ENCODE results near the gene GJB1.

Gene GJB1

GRCh38 chrX:71184092-71184491 lies 38.9 kb upstream of the GJB1 start:
- H3K4me2 ChIP-seq (ENCODE audit: low read length), result no peak overlapping the region
- no peaks in the 10 kb centered on the region for H3K9me3 ChIP-seq (replicated peaks; ENCODE audit: low read length)

GRCh38 chrX:71184803-71185495 lies 38.1 kb upstream of the GJB1 start:
- Histone ChIP-seq H3K4me2 (ENCODE audit: low read length) (no peak overlapping the region), H3K9ac (ENCODE audit: low read depth, low read length) (no peak overlapping the region), H3K4me1 (ENCODE audit: control insufficient read depth, insufficient read depth, low read length) (no peaks in the 10 kb centered on the region), H3K27me3 (ENCODE audit: control insufficient read depth, insufficient read depth, low read length) (no peaks in the 10 kb centered on the region), H3K4me3 (ENCODE audit: low read length) (no peak overlapping the region), H3K9me3 (replicated peaks; ENCODE audit: low read length) (no peaks in the 10 kb centered on the region), H3K36me3 (ENCODE audit: insufficient read depth, low read length) (no peaks in the 10 kb centered on the region)

More at GRCh38 chrX:71184092-71184491, 38.9 kb upstream of the GJB1 start:
- H3K27me3 ChIP-seq (ENCODE audit: control insufficient read depth, insufficient read depth, low read length), result no peaks in the 10 kb centered on the region
- H3K4me1 ChIP-seq (ENCODE audit: control insufficient read depth, insufficient read depth, low read length), result no peaks in the 10 kb centered on the region
- H3K4me3 ChIP-seq (ENCODE audit: low read length), result no peak overlapping the region
- H3K36me3 ChIP-seq (ENCODE audit: insufficient read depth, low read length), result no peaks in the 10 kb centered on the region
- no peak overlapping the region for H3K9ac ChIP-seq (ENCODE audit: low read depth, low read length)

- Histone ChIP-seq H3K27me3 (ENCODE audit: control insufficient read depth, insufficient read depth, low read length) (no peaks in the 10 kb centered on the region), H3K4me2 (ENCODE audit: low read length) (no peak overlapping the region), H3K4me1 (ENCODE audit: control insufficient read depth, insufficient read depth, low read length) (no peaks in the 10 kb centered on the region), H3K4me3 (ENCODE audit: low read length) (no peak overlapping the region), H3K36me3 (ENCODE audit: insufficient read depth, low read length) (no peaks in the 10 kb centered on the region), H3K9me3 (replicated peaks; ENCODE audit: low read length) (no peaks in the 10 kb centered on the region), H3K9ac (ENCODE audit: low read depth, low read length) (no peak overlapping the region)
These were observed 31.8 kb upstream of the GJB1 start for GRCh38 chrX:71191248-71191647.

GRCh38 chrX:71195964-71196649 lies 26.9 kb upstream of the GJB1 start:
- Histone ChIP-seq H3K27me3 (ENCODE audit: control insufficient read depth, insufficient read depth, low read length) (no peaks in the 10 kb centered on the region), H3K4me2 (ENCODE audit: low read length) (no peak overlapping the region), H3K4me1 (ENCODE audit: control insufficient read depth, insufficient read depth, low read length) (no peaks in the 10 kb centered on the region), H3K4me3 (ENCODE audit: low read length) (no peak overlapping the region), H3K9ac (ENCODE audit: low read depth, low read length) (no peak overlapping the region), H3K9me3 (replicated peaks; ENCODE audit: low read length) (no peaks in the 10 kb centered on the region), H3K36me3 (ENCODE audit: insufficient read depth, low read length) (no peaks in the 10 kb centered on the region)

- Histone ChIP-seq H3K4me2 (ENCODE audit: low read length) (no peak overlapping the region), H3K36me3 (ENCODE audit: insufficient read depth, low read length) (no peaks in the 10 kb centered on the region), H3K9me3 (replicated peaks; ENCODE audit: low read length) (no peaks in the 10 kb centered on the region), H3K4me1 (ENCODE audit: control insufficient read depth, insufficient read depth, low read length) (no peaks in the 10 kb centered on the region), H3K4me3 (ENCODE audit: low read length) (no peak overlapping the region), H3K27me3 (ENCODE audit: control insufficient read depth, insufficient read depth, low read length) (no peaks in the 10 kb centered on the region), H3K9ac (ENCODE audit: low read depth, low read length) (no peak overlapping the region)
These were observed 25.0 kb upstream of the GJB1 start for GRCh38 chrX:71198066-71198465.

- Histone ChIP-seq H3K36me3 (ENCODE audit: insufficient read depth, low read length) (no peaks in the 10 kb centered on the region), H3K4me2 (ENCODE audit: low read length) (no peak overlapping the region), H3K9me3 (replicated peaks; ENCODE audit: low read length) (no peaks in the 10 kb centered on the region), H3K9ac (ENCODE audit: low read depth, low read length) (no peak overlapping the region), H3K27me3 (ENCODE audit: control insufficient read depth, insufficient read depth, low read length) (no peaks in the 10 kb centered on the region), H3K4me3 (ENCODE audit: low read length) (no peak overlapping the region), H3K4me1 (ENCODE audit: control insufficient read depth, insufficient read depth, low read length) (no peaks in the 10 kb centered on the region)
These were observed 23.6 kb upstream of the GJB1 start for GRCh38 chrX:71199252-71200008.

GRCh38 chrX:71210816-71211215 lies 12.2 kb upstream of the GJB1 start:
- Histone ChIP-seq H3K4me3 (ENCODE audit: low read length) (no peak overlapping the region), H3K9me3 (replicated peaks; ENCODE audit: low read length) (no peaks in the 10 kb centered on the region), H3K4me1 (ENCODE audit: control insufficient read depth, insufficient read depth, low read length) (no peaks in the 10 kb centered on the region), H3K9ac (ENCODE audit: low read depth, low read length) (no peak overlapping the region), H3K4me2 (ENCODE audit: low read length) (no peak overlapping the region), H3K36me3 (ENCODE audit: insufficient read depth, low read length) (no peaks in the 10 kb centered on the region), H3K27me3 (ENCODE audit: control insufficient read depth, insufficient read depth, low read length) (peaks cover 20% of the 10 kb centered on the region)

- H3K27me3 ChIP-seq (ENCODE audit: control insufficient read depth, insufficient read depth, low read length), result peaks cover 20% of the 10 kb centered on the region
- no peaks in the 10 kb centered on the region for H3K4me1 ChIP-seq (ENCODE audit: control insufficient read depth, insufficient read depth, low read length)
- H3K36me3 ChIP-seq (ENCODE audit: insufficient read depth, low read length), result no peaks in the 10 kb centered on the region
- no peak overlapping the region for H3K9ac ChIP-seq (ENCODE audit: low read depth, low read length)
- H3K9me3 ChIP-seq (replicated peaks; ENCODE audit: low read length), result no peaks in the 10 kb centered on the region
- H3K4me3 ChIP-seq (ENCODE audit: low read length), result no peak overlapping the region
- no peak overlapping the region for H3K4me2 ChIP-seq (ENCODE audit: low read length)
These were observed 10.5 kb upstream of the GJB1 start for GRCh38 chrX:71212536-71212935.

GRCh38 chrX:71214152-71214551 lies 8.9 kb upstream of the GJB1 start:
- no peaks in the 10 kb centered on the region for H3K9me3 ChIP-seq (replicated peaks; ENCODE audit: low read length)
- no peaks in the 10 kb centered on the region for H3K4me1 ChIP-seq (ENCODE audit: control insufficient read depth, insufficient read depth, low read length)
- no peaks in the 10 kb centered on the region for H3K36me3 ChIP-seq (ENCODE audit: insufficient read depth, low read length)
- H3K4me3 ChIP-seq (ENCODE audit: low read length), result no peak overlapping the region
- H3K9ac ChIP-seq (ENCODE audit: low read depth, low read length), result no peak overlapping the region
- peaks cover 20% of the 10 kb centered on the region for H3K27me3 ChIP-seq (ENCODE audit: control insufficient read depth, insufficient read depth, low read length)
- no peak overlapping the region for H3K4me2 ChIP-seq (ENCODE audit: low read length)

- H3K4me2 ChIP-seq (ENCODE audit: low read length), result no peak overlapping the region
- H3K4me3 ChIP-seq (ENCODE audit: low read length), result no peak overlapping the region
- H3K36me3 ChIP-seq (ENCODE audit: insufficient read depth, low read length), result no peaks in the 10 kb centered on the region
- H3K4me1 ChIP-seq (ENCODE audit: control insufficient read depth, insufficient read depth, low read length), result no peaks in the 10 kb centered on the region
- H3K9ac ChIP-seq (ENCODE audit: low read depth, low read length), result no peak overlapping the region
- H3K27me3 ChIP-seq (ENCODE audit: control insufficient read depth, insufficient read depth, low read length), result peaks cover 20% of the 10 kb centered on the region
- H3K9me3 ChIP-seq (replicated peaks; ENCODE audit: low read length), result no peaks in the 10 kb centered on the region
These were observed 8.3 kb upstream of the GJB1 start for GRCh38 chrX:71214604-71215337.

GRCh38 chrX:71215338-71215912 lies 7.6 kb upstream of the GJB1 start:
- peaks cover 20% of the 10 kb centered on the region for H3K27me3 ChIP-seq (ENCODE audit: control insufficient read depth, insufficient read depth, low read length)

More at GRCh38 chrX:71215338-71215912, 7.6 kb upstream of the GJB1 start:
- Histone ChIP-seq H3K4me1 (ENCODE audit: control insufficient read depth, insufficient read depth, low read length) (no peaks in the 10 kb centered on the region), H3K4me3 (ENCODE audit: low read length) (no peak overlapping the region), H3K4me2 (ENCODE audit: low read length) (no peak overlapping the region), H3K9me3 (replicated peaks; ENCODE audit: low read length) (no peaks in the 10 kb centered on the region), H3K9ac (ENCODE audit: low read depth, low read length) (no peak overlapping the region), H3K36me3 (ENCODE audit: insufficient read depth, low read length) (no peaks in the 10 kb centered on the region)

Measured in skeletal muscle satellite cell (primary cell).